Astrocyte (in vitro differentiated cells and primary cell): Measurements from ENCODE around the gene PRR5. TPM values are rescaled to one million over a fixed set of nuclear protein-coding genes. Genes with fewer than 3 reads are reported as not detected.

Experiments used
- DNase-seq: peaks from one replicate; pipeline ENCODE4 v3.0.0-alpha.2; 2010; ENCODE audit warnings: low read depth
- FAIRE-seq: peaks from 2 replicates; lab custom pipeline; 2011; peaks lifted over from hg19 to GRCh38; lab: Jason Lieb, UNC
- H2AFZ ChIP-seq: 2 replicates; pipeline ENCODE4 v1.6.0; 2012; ENCODE audit warnings: low read depth, low read length, inconsistent platforms
- H3K27ac ChIP-seq: 2 replicates; pipeline ENCODE4 v1.5.1; 2011; ENCODE audit warnings: low read depth, low read length, inconsistent platforms
- H3K27me3 ChIP-seq: 2 replicates; pipeline ENCODE4 v1.6.0; 2011; ENCODE audit warnings: low read length, inconsistent platforms; ENCODE audit not compliant: insufficient read depth
- H3K36me3 ChIP-seq: 2 replicates; pipeline ENCODE4 v1.5.1; 2011; ENCODE audit warnings: low read length, inconsistent platforms; ENCODE audit not compliant: insufficient read depth
- H3K4me1 ChIP-seq: 2 replicates; pipeline ENCODE4 v1.5.1; 2011; ENCODE audit warnings: low read length, inconsistent platforms; ENCODE audit not compliant: insufficient read depth
- H3K4me2 ChIP-seq: 2 replicates; pipeline ENCODE4 v1.6.0; 2012; ENCODE audit warnings: low read length, inconsistent platforms
- H3K4me3 ChIP-seq: 2 replicates; pipeline ENCODE4 v1.5.1; 2011; ENCODE audit warnings: low read depth, mild to moderate bottlenecking, low read length, inconsistent platforms; ENCODE audit not compliant: insufficient read depth
- H3K79me2 ChIP-seq: 2 replicates; pipeline ENCODE4 v1.6.0; 2012; ENCODE audit warnings: mild to moderate bottlenecking, low read length, inconsistent platforms; ENCODE audit not compliant: insufficient read depth
- H3K9ac ChIP-seq: 2 replicates; pipeline ENCODE4 v1.6.0; 2012; ENCODE audit warnings: mild to moderate bottlenecking, low read length, inconsistent platforms
- H3K9me3 ChIP-seq: 2 replicates; pipeline ENCODE4 v1.5.1; 2012; ENCODE audit warnings: low read depth, mild to moderate bottlenecking, low read length, inconsistent platforms; ENCODE audit not compliant: insufficient read depth
- H4K20me1 ChIP-seq: 2 replicates; pipeline ENCODE4 v1.6.0; 2012; ENCODE audit warnings: low read length, inconsistent platforms; ENCODE audit not compliant: insufficient read depth
- H3K27ac Mint-ChIP-seq: one replicate; pipeline ENCODE4 v1.8.0; 2021; ENCODE audit warnings: mild to moderate bottlenecking, mixed read lengths; ENCODE audit not compliant: unreplicated experiment
- H3K27me3 Mint-ChIP-seq: one replicate; pipeline ENCODE4 v1.8.0; 2021; ENCODE audit warnings: low read depth, mixed read lengths; ENCODE audit not compliant: unreplicated experiment
- H3K36me3 Mint-ChIP-seq: one replicate; pipeline ENCODE4 v1.8.0; 2021; ENCODE audit warnings: low read depth, mixed read lengths; ENCODE audit not compliant: unreplicated experiment
- H3K4me1 Mint-ChIP-seq: one replicate; pipeline ENCODE4 v1.8.0; 2021; ENCODE audit warnings: low read depth, mixed read lengths; ENCODE audit not compliant: unreplicated experiment
- H3K4me3 Mint-ChIP-seq: one replicate; pipeline ENCODE4 v1.8.0; 2021; ENCODE audit warnings: mild to moderate bottlenecking, moderate library complexity, mixed read lengths; ENCODE audit not compliant: unreplicated experiment
- H3K9me3 Mint-ChIP-seq: one replicate; pipeline ENCODE4 v1.8.0; 2021; ENCODE audit warnings: mild to moderate bottlenecking, mixed read lengths; ENCODE audit not compliant: unreplicated experiment
- EZH2 ChIP-seq: IDR thresholded peaks from 2 replicates; pipeline ENCODE4 v1.6.1; 2012; ENCODE audit warnings: mild to moderate bottlenecking, low read length, inconsistent platforms; ENCODE audit not compliant: insufficient read depth
- total RNA-seq: library from RNA; stranded (reverse); gene quantifications from 2 replicates; pipeline ENCODE4 v1.2.1, GENCODE V29; 2021
- TF ChIP-seq, protein P1 (sequence below): IDR thresholded peaks from 2 replicates; pipeline ENCODE4 v1.5.1; 2011; ENCODE audit warnings: low read depth, mild to moderate bottlenecking, inconsistent platforms, low read length, moderate library complexity; ENCODE audit not compliant: insufficient read depth

PRR5 gene
- total RNA-seq, 1 donor from 2014 or later: 23.6 TPM

DNA sequence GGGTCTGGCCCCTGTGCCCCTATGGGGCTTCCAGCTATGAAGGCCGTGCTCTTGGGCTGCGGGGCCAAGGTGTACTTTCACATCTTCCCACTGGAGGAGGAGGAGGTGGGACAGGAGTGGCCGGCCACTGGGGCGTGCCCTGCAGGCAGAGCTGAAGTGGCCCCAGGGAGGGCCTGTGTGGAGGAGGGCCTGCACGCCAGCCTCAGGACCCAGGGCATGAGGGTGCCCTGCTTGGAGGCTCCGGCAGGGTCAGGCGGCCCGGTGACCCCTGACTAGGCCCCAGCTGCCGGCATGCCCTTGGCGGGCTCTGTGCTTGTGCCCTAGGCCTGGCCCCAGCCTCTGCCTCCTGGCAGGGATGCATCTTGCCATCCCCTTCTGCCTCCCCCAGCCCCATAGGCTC, 5.2 kb downstream of the PRR5 start:
- no peak overlapping the region for H3K27ac ChIP-seq
- Mint-ChIP-seq H3K9me3 (no peaks in the 10 kb centered on the region), H3K4me1 (peaks cover 4% of the 10 kb centered on the region), H3K4me3 (no peak overlapping the region), H3K27me3 (peaks cover 2% of the 10 kb centered on the region), H3K27ac (no peak overlapping the region), H3K36me3 (peaks cover 11% of the 10 kb centered on the region)
- no peaks in the 10 kb centered on the region for H3K9me3 ChIP-seq
- TF ChIP-seq, protein P1, sequence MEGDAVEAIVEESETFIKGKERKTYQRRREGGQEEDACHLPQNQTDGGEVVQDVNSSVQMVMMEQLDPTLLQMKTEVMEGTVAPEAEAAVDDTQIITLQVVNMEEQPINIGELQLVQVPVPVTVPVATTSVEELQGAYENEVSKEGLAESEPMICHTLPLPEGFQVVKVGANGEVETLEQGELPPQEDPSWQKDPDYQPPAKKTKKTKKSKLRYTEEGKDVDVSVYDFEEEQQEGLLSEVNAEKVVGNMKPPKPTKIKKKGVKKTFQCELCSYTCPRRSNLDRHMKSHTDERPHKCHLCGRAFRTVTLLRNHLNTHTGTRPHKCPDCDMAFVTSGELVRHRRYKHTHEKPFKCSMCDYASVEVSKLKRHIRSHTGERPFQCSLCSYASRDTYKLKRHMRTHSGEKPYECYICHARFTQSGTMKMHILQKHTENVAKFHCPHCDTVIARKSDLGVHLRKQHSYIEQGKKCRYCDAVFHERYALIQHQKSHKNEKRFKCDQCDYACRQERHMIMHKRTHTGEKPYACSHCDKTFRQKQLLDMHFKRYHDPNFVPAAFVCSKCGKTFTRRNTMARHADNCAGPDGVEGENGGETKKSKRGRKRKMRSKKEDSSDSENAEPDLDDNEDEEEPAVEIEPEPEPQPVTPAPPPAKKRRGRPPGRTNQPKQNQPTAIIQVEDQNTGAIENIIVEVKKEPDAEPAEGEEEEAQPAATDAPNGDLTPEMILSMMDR: no peak
- no peak for TF ChIP-seq EZH2
- FAIRE-seq (no peak), DNase-seq (no peak)
- peaks cover 11% of the 10 kb centered on the region for H3K4me1 ChIP-seq
- H3K36me3 ChIP-seq: no peaks in the 10 kb centered on the region
- no peak overlapping the region for H3K4me3 ChIP-seq
- H3K9ac ChIP-seq: no peak overlapping the region
- H2AFZ ChIP-seq: no peak overlapping the region
- peaks cover 69% of the 10 kb centered on the region for H4K20me1 ChIP-seq
- H3K27me3 ChIP-seq: no peaks in the 10 kb centered on the region
- no peak overlapping the region for H3K4me2 ChIP-seq
- H3K79me2 ChIP-seq: peaks cover 26% of the 10 kb centered on the region

GRCh38 chr22:44707752-44708151, 5.7 kb downstream of the PRR5 start:
- H3K4me3 ChIP-seq: no peak overlapping the region
- TF ChIP-seq, protein P1: no peak
- TF ChIP-seq EZH2: no peak
- H3K27ac Mint-ChIP-seq: no peak overlapping the region

GRCh38 chr22:44709881-44710392, 7.9 kb downstream of the PRR5 start:
- Mint-ChIP-seq H3K27me3 (peaks cover 2% of the 10 kb centered on the region), H3K9me3 (no peaks in the 10 kb centered on the region), H3K27ac (no peak overlapping the region), H3K4me3 (no peak overlapping the region), H3K36me3 (peaks cover 17% of the 10 kb centered on the region), H3K4me1 (no peaks in the 10 kb centered on the region)
- Histone ChIP-seq H3K36me3 (no peaks in the 10 kb centered on the region), H3K27ac (no peak overlapping the region), H3K4me2 (no peak overlapping the region), H3K9me3 (no peaks in the 10 kb centered on the region), H3K4me1 (peaks cover 5% of the 10 kb centered on the region), H3K27me3 (no peaks in the 10 kb centered on the region), H2AFZ (no peak overlapping the region), H4K20me1 (peaks cover 65% of the 10 kb centered on the region), H3K79me2 (peaks cover 10% of the 10 kb centered on the region), H3K4me3 (no peak overlapping the region), H3K9ac (no peak overlapping the region)
- DNase-seq: no peak
- FAIRE-seq: no peak
- no peak for TF ChIP-seq EZH2
- TF ChIP-seq, protein P1: no peak

More at GRCh38 chr22:44707752-44708151, 5.7 kb downstream of the PRR5 start:
- no peak overlapping the region for H2AFZ ChIP-seq
- no peaks in the 10 kb centered on the region for H3K27me3 ChIP-seq
- peaks cover 74% of the 10 kb centered on the region for H4K20me1 ChIP-seq
- H3K4me1 ChIP-seq: peaks cover 11% of the 10 kb centered on the region
- DNase-seq (peak; percentile 30), FAIRE-seq (no peak)
- Mint-ChIP-seq H3K9me3 (no peaks in the 10 kb centered on the region), H3K36me3 (peaks cover 11% of the 10 kb centered on the region), H3K4me3 (no peak overlapping the region), H3K4me1 (peaks cover 4% of the 10 kb centered on the region), H3K27me3 (peaks cover 2% of the 10 kb centered on the region)
- peaks cover 26% of the 10 kb centered on the region for H3K79me2 ChIP-seq
- no peaks in the 10 kb centered on the region for H3K9me3 ChIP-seq
- no peak overlapping the region for H3K27ac ChIP-seq
- H3K9ac ChIP-seq: no peak overlapping the region
- H3K4me2 ChIP-seq: no peak overlapping the region
- no peaks in the 10 kb centered on the region for H3K36me3 ChIP-seq
